Activated naive CD8-positive, alpha-beta T cell treated with anti-CD3 and anti-CD28 coated beads, Interleukin-2, amount 50 U/mL, for 16 hours (primary cell): ENCODE data around the gene GADD45GIP1.
"Not testable (repeated sequence)": the region's sequence is repeated elsewhere in the genome, so short reads cannot be mapped to it uniquely, and the experiment has no call there.

ENCODE experiments used
- DNase-seq: peaks from one replicate; pipeline ENCODE4 v3.0.0-alpha.2; 2020; ENCODE audit warnings: low read depth, low spot score

GADD45GIP1 gene

DNA sequence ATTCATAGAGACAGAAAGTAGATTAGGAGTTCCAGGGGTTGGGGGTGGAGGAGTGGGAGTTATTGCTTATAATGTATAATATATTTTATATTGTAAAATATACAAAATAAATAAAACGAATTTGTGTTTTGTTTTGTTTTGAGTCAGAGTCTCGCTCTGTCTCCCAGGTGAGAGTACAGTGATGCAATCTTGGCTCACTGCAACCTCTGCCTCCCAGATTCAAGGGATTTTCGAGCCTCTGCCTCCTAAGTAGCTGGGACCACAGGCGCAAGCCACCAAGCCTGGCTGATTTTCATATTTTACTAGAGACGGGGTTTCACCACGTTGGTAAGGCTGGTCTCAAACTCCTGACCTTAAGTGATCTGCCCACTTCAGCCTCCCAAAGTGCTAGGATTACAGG is 2.5 kb upstream of the GADD45GIP1 start:
- no peak for DNase-seq

DNA sequence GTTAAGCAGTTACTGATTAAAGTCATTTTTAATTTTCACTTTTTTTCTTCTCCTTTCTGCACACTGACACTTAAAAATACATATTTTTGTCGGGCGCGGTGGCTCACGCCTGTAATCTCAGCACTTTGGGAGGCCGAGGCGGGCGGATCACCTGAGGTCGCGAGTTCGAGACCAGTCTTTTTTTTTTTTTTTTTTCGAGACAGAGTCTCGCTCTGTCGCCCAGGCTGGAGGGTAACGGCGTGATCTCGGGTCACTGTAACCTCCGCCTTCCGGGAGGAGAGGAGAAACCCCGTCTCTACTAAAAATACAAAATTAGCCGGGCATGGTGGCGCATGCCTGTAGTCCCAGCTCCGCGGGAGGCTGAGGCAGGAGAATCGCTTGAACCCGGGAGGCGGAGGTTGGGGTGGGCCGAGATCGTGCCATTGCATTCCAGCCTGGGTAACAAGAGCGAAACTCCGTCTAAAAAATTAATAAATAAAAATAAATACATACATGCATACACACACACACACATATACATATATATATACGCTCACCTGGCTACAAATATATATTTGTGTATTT is 448 bp upstream of the GADD45GIP1 start:
- DNase-seq, result not testable (repeated sequence)

DNA sequence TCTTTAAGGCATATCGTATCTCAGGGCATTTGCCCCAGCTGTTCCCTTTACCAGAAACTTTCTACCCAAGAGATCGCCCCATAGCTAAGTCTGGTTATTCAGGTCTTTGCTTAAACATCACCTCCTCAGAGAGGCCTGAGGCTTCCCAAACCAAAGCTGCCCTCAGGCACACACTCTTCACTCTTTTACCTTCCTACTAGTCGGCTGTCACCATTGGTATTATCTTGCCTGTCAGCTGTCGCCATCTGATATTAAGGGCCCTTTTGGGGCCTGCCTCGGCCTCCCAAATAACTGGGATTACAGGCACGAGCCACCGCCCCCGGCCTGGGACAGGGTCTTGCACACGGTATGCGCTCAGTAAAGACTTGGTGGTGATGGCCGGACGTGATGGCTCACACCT is 1.0 kb downstream of the GADD45GIP1 start:
- DNase-seq, result no peak

DNA sequence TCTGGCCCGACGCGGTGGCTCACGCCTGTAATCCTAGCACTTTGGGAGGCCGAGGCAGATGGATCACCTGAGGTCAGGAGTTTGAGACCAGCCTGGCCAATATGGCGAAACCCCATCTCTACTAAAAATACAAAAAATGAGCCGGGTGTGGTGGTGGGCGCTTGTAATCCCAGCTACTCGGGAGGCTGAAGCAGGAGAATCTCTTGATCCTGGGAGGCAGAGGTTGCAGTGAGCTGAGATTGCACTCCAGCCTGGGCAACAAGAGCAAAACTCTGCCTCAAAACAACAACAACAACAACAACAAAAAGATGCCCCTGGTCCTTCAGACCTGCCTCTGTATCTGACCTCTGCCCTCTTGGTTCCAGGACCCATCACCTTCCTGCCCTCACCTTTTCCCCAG is 1.4 kb downstream of the GADD45GIP1 start:
- not testable (repeated sequence) for DNase-seq

DNA sequence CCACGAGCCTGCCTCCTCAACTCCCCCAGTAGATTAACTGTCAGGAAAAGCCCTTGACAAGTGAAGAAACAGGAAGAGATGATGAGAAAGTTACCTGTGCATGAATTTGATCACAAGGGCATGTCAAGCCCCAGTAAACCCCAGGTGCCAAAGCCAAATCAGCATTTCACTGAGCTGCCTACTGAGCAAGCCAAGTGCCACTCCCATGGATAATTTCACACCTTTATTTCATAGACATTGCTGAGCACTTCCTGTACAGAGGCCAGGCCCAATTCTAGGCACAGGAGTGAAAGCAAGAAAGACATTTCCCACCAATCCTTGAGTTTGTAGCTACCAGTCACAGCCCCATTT is 2.4 kb downstream of the GADD45GIP1 start:
- DNase-seq, result no peak

DNA sequence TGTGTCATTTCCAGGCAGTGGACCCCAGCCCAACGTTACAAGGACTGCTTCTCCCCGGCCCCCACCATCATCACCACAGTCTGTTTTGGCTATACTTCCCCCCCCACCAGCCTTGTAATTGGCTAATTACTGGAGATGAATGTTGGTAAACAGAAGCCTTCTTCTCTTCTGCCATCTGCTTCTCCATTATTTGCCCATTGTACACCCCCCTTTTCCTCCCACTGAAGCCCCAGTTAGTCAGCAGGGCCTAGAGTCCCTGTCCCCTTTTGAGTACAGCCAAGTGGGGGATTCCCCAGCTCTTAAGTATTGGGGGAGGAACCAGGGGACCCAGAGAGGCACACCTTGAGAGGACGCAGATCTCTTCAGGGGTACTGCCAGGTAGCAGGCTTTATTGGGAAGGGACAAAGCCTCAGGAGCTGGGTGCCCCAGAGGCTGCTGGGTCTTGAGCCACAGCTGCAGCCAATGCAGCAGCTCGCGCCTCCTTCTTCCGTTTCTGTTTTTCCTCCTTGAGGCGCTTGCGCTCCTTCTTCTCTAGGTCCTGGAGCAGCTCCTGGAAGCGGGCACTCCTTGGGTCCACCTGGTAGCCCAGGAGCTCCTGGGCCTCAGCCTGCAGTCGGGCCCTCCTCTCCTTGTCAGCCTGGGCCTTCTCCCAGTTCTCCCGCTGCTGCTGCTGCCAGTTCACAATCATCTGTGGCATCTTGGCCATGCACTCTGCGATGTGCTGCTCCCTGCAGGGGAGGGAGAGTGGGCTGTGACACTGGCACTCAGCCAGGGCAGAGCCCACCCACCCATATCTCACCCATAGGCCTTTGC is 3.0 kb downstream of the GADD45GIP1 start:
- DNase-seq, result no peak

DNA sequence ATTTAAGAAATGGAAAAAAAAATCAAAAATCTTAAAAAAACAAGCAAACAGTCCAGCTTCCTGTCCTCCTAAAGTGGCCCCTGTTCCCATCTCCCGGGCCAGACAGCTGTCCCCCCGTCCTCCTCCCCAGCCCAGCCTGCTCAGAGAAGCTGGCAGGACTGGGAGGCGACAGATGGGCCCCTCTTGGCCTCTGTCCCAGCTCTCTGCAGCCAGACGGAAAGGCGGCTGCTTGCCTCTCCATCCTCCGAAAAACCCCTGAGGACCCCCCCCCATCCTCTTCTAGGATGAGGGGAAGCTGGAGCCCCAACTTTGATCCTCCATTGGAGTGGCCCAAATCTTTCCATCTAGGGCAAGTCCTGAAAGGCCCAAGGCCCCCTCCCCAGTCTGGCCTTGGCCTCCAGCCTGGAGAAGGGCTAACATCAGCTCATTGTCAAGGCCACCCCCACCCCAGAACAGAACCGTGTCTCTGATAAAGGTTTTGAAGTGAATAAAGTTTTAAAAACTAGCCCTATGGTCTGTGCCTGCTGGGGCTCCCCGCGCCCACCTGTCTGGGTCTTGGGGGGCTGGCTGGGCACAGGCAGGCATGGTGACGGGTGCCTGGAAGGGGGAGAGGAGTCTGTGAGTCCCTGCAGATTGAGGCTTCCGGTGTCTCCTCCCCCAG is 3.8 kb downstream of the GADD45GIP1 start:
- no peak for DNase-seq

DNA sequence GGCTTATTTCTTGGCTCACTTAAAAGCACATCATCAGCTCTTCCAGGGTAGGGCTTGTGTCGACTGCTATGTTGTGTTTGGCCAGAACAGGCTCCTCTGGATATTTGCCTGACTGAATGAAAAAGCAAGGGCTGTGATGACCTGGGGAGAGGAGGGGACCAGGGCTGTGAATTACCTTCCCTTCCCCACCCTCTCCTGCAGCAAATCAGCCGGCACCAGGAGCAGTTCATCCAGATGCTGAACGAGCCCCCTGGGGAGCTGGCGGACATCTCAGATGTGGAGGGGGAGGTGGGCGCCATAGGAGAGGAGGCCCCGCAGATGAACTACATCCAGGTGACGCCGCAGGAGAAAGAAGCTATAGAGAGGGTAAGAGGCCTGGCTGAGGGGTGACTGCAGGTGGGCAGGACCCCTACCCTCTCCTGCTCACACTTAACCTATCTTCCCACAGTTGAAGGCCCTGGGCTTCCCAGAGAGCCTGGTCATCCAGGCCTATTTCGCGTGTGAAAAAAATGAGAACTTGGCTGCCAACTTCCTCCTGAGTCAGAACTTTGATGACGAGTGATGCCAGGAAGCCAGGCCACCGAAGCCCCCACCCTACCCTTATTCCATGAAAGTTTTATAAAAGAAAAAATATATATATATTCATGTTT is 4.4 kb downstream of the GADD45GIP1 start:
- no peak for DNase-seq

DNA sequence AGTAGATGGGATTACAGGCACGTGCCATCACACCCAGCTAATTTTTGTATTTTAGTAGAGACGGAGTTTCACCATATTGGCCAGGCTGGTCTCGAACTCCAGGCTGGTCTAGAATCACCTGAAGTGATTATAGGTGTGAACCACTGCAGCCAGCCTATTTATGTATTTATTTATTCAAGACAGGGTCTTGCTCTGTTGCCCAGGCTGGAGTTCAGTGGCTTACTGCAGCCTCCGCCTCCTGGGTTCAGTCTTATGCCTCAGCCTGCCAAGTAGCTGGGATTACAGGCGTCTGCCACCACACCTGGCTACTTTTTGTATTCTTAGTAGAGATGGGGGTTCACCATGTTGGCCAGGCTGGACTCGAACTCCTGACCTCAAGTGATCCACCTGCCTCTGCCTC is 5.0 kb downstream of the GADD45GIP1 start:
- not testable (repeated sequence) for DNase-seq

DNA sequence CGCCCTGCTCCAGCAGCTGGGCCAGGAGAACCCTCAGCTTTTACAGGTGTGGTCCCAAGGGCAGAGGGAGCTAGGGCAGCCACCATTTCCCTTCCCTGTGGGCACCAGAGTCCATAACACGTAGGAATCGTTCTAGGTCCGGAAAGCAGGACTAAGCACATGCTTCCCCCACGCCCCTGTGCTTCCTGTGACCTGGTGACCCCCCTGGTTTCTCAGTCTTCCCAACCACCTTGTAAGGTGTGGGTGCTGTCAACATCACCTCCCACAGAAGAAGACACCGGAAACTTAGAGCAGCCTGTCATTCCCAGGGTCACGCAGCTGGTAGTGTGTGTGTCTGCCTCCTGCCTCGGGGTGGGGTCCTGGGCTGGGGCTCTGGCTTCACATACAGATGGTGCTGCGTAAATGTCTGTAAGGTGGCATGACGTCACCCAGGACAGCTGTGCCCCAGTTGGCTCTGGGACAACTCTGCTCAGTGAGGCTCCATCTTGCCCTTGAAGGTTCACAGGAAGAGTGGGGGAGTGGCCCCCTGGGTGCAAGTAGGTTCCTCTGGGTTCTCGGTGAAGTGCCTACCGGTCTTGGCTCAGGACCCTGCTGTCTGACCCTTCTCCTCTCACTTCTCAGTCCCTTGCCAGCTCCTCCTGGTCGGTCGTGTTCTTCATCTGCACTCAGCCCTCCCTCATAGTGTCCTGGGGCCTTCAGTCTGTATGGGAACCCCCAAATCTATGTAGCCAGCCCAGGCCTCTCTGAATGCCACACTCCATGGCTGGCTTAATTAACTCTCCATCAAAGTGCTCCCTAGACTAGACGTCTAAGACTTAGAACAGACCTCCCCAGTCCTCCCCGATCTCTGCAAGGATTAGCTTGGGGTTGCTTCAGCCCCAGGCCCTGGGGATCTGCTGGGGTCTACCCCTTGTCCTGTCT is 7.4 kb downstream of the GADD45GIP1 start:
- no peak for DNase-seq

DNA sequence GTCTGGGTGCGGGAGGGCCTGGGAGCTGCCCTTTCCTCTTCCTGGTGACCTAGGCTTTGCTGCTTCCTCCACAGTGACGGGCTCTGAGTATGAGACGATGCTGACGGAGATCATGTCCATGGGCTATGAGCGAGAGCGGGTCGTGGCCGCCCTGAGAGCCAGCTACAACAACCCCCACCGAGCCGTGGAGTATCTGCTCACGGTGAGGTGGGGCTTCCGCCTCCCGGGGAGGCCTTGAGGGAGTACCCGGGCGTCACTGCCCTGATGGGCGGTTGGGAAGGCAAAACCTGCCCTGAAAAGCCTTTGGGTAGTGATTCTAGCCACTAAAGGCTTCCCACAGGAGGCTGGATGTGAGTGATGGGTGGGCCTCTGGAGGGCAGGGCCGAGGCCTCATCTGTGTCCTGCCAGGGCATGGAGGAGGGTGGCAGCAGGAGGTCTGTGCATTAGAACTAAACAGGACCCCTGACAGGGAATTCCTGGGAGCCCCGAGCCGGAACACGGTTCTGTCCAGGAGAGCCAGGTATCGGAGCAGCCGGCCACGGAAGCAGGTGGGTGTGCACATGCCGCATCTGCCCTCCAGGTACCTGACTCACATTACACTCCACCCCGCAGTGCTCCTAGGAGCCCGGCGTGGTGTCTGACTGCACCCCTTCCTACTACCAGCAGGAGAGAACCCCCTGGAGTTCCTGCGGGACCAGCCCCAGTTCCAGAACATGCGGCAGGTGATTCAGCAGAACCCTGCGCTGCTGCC is 8.2 kb downstream of the GADD45GIP1 start:
- DNase-seq, result no peak

DNA sequence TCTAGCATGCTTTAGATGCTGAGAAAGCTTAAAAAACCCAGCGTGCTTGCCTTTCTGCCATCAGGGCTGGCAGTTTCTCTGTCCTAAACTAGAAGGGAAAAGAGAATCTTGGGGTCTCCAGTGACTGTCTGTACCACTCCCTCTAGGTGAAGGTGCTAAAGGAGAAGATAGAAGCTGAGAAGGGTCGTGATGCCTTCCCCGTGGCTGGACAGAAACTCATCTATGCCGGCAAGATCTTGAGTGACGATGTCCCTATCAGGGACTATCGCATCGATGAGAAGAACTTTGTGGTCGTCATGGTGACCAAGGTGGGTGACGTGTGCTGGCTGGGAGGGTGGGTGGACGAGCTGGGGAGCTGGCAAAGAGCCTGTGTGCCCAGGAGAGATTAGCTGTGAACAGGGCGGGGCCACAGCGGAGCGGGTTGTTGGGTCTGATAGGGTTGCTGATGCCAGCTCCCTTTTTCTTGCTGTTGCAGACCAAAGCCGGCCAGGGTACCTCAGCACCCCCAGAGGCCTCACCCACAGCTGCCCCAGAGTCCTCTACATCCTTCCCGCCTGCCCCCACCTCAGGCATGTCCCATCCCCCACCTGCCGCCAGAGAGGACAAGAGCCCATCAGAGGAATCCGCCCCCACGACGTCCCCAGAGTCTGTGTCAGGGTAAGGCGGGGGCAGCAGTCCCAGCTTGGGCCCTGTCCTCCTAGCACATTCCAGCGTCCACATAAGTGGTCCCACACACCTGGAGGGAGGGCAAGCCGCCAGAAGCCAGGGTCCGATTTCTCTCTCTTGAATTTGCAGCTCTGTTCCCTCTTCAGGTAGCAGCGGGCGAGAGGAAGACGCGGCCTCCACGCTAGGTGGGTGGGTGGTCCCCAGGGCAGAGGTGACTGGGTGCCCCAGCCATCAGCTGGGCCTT is 9.1 kb downstream of the GADD45GIP1 start:
- no peak for DNase-seq

DNA sequence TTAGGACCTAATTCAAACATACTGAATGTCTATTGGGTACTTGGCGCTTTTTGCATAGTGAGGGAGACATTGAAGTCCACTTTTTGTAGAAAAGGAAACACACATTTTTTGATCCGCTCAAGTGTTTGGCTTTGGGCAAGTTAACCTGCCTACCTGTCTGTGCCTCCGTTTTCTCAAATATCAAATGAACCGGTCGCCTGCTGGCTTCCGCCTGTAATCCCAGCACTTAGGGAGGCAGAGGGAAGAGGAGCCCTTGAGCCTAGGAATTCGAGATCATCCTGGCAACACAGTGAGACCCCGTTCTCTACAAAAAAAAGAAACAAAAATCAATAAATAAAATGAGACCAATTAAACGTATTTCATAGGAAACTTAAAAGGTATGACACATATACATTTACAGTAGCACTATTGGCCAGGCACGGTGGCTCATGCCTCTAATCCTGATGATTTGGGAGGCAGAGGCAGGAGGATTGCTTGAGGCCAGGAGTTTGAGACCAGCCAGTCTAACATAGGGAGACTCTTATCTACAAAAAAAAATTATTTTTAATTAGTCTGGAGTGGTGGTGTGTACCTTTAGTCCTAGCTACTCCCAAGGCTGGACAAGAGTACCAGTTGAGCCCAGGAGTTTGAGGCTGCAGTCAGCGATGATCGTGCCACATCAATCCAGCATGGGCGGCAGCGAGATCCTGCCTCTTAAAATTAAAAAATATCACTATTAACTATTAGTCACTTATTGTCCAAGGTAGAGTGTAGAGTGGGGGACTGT is 10.1 kb downstream of the GADD45GIP1 start:
- no peak for DNase-seq

DNA sequence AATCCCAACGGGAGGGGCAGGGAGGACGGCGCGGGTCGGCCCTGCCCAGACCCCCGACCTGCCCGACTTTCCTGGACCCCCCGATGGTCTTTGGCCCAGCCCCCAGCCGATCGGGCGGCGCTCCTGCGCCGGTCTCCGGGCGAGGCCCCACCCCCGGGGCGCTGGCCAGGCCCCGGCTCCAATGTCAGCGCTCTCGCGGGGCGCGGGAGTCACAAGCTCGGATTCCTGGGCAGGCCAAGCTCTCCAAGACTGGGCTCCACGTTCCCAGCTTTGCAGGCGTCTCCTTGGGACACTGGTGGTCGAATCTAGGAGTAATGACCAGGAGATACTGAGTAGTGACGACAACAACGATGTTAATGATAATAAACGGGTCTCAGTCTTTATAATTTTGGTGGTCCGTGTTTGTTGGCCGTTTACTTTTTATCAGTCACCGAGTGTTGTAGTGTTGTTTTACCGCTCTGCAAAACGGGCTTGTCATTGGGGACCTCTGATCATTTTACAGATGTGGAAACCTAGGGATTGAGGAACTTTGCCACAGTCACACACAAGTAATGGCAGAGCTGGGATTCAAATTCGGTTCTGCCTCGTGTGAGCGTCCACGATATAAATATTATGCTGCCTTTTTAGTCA is 10.8 kb downstream of the GADD45GIP1 start:
- no peak for DNase-seq

DNA sequence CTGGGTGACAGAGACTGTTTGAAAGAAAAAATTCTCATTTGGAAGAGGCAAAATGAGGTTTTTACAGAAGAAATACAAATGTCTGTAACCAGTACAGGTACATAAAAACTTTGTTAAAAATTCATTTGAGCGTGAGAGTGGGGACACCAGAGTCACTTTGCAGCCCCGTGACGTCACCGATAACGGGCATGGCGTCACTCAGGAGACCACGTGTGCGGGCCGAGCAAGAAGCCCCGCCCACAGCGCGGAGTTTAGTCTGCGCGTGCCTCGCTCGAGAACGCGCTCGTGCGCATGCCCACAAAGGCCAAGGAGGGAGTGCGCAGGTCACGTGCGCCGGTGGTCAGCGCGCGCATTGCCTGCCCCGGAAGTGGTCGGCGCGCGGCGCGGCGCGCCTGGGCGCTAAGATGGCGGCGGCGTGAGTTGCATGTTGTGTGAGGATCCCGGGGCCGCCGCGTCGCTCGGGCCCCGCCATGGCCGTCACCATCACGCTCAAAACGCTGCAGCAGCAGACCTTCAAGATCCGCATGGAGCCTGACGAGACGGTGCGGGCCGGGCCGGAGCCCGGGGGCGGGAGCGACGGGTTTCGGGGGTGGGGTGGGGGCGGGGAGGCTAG is 11.4 kb downstream of the GADD45GIP1 start, which contains the start of gene RAD23A:
Gene RAD23A (plus strand): TSS at position 384 of the 613 bp plus-strand sequence. CDS start 87 bp downstream, at position 471.
- DNase-seq, result peak; percentile 93

DNA sequence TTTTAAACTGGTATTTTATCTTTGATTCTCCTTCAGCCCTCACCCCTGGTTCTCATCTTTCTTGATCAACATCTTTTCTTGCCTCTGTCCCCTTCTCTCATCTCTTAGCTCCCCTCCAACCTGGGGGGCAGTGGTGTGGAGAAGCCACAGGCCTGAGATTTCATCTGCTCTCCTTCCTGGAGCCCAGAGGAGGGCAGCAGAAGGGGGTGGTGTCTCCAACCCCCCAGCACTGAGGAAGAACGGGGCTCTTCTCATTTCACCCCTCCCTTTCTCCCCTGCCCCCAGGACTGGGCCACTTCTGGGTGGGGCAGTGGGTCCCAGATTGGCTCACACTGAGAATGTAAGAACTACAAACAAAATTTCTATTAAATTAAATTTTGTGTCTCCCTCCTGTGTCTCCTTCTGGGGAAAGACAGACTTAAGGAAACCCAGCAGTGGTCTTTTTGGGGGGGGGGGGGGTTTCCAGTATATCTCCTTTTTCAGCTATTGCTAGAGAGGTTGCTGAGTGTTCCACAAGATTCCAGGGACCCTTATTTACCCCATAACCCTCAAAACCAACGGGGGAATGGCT is 12.8 kb downstream of the GADD45GIP1 start:
- DNase-seq, result no peak

DNA sequence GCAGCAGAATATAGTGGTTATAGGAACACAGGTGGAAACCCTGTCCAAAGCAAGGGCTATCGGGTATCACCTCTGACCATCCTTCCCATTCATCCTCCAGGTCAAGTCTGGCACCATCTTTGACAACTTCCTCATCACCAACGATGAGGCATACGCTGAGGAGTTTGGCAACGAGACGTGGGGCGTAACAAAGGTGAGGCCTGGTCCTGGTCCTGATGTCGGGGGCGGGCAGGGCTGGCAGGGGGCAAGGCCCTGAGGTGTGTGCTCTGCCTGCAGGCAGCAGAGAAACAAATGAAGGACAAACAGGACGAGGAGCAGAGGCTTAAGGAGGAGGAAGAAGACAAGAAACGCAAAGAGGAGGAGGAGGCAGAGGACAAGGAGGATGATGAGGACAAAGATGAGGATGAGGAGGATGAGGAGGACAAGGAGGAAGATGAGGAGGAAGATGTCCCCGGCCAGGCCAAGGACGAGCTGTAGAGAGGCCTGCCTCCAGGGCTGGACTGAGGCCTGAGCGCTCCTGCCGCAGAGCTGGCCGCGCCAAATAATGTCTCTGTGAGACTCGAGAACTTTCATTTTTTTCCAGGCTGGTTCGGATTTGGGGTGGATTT is 13.5 kb downstream of the GADD45GIP1 start:
- DNase-seq, result no peak
